T follicular helper cell (primary cell): ENCODE data around the gene TP53INP2.
"Not testable (repeated sequence)": the region's sequence is repeated elsewhere in the genome, so short reads cannot be mapped to it uniquely, and the experiment has no call there.

Source experiments
- DNase-seq: peaks from one replicate; pipeline ENCODE4 v3.0.0-alpha.2; 2020; ENCODE audit warnings: low read depth

Gene TP53INP2

GRCh38 chr20:34705397-34706301, 1.5 kb downstream of the TP53INP2 start:
- no peak for DNase-seq

GRCh38 chr20:34706302-34706875, 2.2 kb downstream of the TP53INP2 start:
- no peak for DNase-seq

GRCh38 chr20:34706912-34707784, 3.0 kb downstream of the TP53INP2 start:
- DNase-seq = no peak

- DNase-seq = peak; percentile 31
These were observed 4.5 kb downstream of the TP53INP2 start for GRCh38 chr20:34708621-34709043.

GRCh38 chr20:34709044-34709830, 5.1 kb downstream of the TP53INP2 start:
- DNase-seq = peak; percentile 63

- peak; percentile 27 for DNase-seq
These were observed 5.9 kb downstream of the TP53INP2 start for GRCh38 chr20:34709831-34710567.

- no peak for DNase-seq
These were observed 6.4 kb downstream of the TP53INP2 start for GRCh38 chr20:34710568-34710839.

GRCh38 chr20:34710861-34711574, 6.9 kb downstream of the TP53INP2 start:
- DNase-seq = no peak

GRCh38 chr20:34711813-34712430, 7.8 kb downstream of the TP53INP2 start:
- no peak for DNase-seq

- no peak for DNase-seq
These were observed 8.5 kb downstream of the TP53INP2 start for GRCh38 chr20:34712525-34713192.

GRCh38 chr20:34713194-34713943, 9.2 kb downstream of the TP53INP2 start:
- DNase-seq = no peak

GRCh38 chr20:34713944-34714515, 9.9 kb downstream of the TP53INP2 start:
- DNase-seq = not testable (repeated sequence)

- DNase-seq = no peak
These were observed 11.2 kb downstream of the TP53INP2 start for GRCh38 chr20:34715384-34715783.

GRCh38 chr20:34716921-34717229, 12.7 kb downstream of the TP53INP2 start:
- DNase-seq = no peak

GRCh38 chr20:34717230-34718095, 13.3 kb downstream of the TP53INP2 start:
- DNase-seq = no peak

GRCh38 chr20:34719242-34720017, 15.3 kb downstream of the TP53INP2 start:
- not testable (repeated sequence) for DNase-seq

GRCh38 chr20:34720266-34720665, 16.1 kb downstream of the TP53INP2 start:
- DNase-seq = no peak
